A549 treated with CORT108297 at 1 μM for 4 hours (cell line): ENCODE data around the gene POLD2. TPM values are rescaled to one million over a fixed set of nuclear protein-coding genes. Genes with fewer than 3 reads are reported as not detected.

Source experiments
- total RNA-seq: library from RNA; stranded (reverse); fragments of 200-300 nt; extraction: Qiagen RNA extraction; gene quantifications from 5 replicates; pipeline ENCODE4 v1.2.3, GENCODE V29; 2022

Gene POLD2
- total RNA-seq: 144 to 174 TPM (median 172 TPM) in 5 replicates

GRCh38 chr7:44123190-44124003 is at the start of gene POLD2:
POLD2 (minus strand) TSS chr7:44123548; CDS start chr7:44122053, 1,495 bp downstream.

GRCh38 chr7:44141221-44141850 is 18.0 kb upstream of the POLD2 start, which contains the start of gene MYL7:
MYL7 (minus strand) TSS chr7:44141332; CDS start chr7:44141305, 27 bp downstream.

GRCh38 chr7:44103923-44104859 is 19.2 kb downstream of the POLD2 start, which contains the start of gene AEBP1:
AEBP1 (plus strand) TSS chr7:44104345; CDS start chr7:44104666, 321 bp downstream.

GRCh38 chr7:44065431-44066110 is 57.8 kb downstream of the POLD2 start, which contains the start of gene PGAM2:
PGAM2 (minus strand) TSS chr7:44065567; CDS start chr7:44065529, 38 bp downstream.

Other genes with a start within 250 kb of the POLD2 start
- gene URGCP, start 217.0 kb downstream of the POLD2 start, total RNA-seq: 25.5 to 29.3 TPM (median 28.3 TPM) in 5 replicates
- 7.1 to 11.7 TPM (median 10.1 TPM) in 5 replicates for gene UBE2D4, start 197.1 kb downstream of the POLD2 start, total RNA-seq
- gene SPDYE1, start 125.7 kb downstream of the POLD2 start, total RNA-seq: not detected in 5 replicates
- 56.5 to 77.6 TPM (median 70.8 TPM) in 5 replicates for gene DBNL, start 78.8 kb downstream of the POLD2 start, total RNA-seq
- gene PGAM2, start 58.0 kb downstream of the POLD2 start, total RNA-seq: not detected in 5 replicates
- 4.1 to 8.5 TPM (median 7.2 TPM) in 5 replicates for gene POLM, start 41.0 kb downstream of the POLD2 start, total RNA-seq
- gene AEBP1, start 19.2 kb downstream of the POLD2 start, total RNA-seq: 0.02 TPM in 1 of 5 replicates, not detected in the others
- gene MYL7, start 17.8 kb upstream of the POLD2 start, total RNA-seq: not detected in 5 replicates
- not detected in 5 replicates for gene GCK, start 65.9 kb upstream of the POLD2 start, total RNA-seq
- gene YKT6, start 77.4 kb upstream of the POLD2 start, total RNA-seq: 117 to 126 TPM (median 120 TPM) in 5 replicates
- 0.12 to 0.27 TPM (median 0.17 TPM) in 5 replicates for gene CAMK2B, start 202.0 kb upstream of the POLD2 start, total RNA-seq